ENCODE data around the gene STARD8.
"Not testable (repeated sequence)": the region's sequence is repeated elsewhere in the genome, so short reads cannot be mapped to it uniquely, and the experiment has no call there.

The STARD8 gene, protein sequence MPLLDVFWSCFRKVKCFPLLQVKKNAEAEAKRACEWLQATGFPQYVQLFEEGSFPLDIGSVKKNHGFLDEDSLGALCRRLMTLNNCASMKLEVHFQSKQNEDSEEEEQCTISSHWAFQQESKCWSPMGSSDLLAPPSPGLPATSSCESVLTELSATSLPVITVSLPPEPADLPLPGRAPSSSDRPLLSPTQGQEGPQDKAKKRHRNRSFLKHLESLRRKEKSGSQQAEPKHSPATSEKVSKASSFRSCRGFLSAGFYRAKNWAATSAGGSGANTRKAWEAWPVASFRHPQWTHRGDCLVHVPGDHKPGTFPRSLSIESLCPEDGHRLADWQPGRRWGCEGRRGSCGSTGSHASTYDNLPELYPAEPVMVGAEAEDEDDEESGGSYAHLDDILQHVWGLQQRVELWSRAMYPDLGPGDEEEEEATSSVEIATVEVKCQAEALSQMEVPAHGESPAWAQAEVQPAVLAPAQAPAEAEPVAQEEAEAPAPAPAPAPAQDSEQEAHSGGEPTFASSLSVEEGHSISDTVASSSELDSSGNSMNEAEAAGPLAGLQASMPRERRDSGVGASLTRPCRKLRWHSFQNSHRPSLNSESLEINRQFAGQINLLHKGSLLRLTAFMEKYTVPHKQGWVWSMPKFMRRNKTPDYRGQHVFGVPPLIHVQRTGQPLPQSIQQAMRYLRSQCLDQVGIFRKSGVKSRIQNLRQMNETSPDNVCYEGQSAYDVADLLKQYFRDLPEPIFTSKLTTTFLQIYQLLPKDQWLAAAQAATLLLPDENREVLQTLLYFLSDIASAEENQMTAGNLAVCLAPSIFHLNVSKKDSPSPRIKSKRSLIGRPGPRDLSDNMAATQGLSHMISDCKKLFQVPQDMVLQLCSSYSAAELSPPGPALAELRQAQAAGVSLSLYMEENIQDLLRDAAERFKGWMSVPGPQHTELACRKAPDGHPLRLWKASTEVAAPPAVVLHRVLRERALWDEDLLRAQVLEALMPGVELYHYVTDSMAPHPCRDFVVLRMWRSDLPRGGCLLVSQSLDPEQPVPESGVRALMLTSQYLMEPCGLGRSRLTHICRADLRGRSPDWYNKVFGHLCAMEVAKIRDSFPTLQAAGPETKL

DNA sequence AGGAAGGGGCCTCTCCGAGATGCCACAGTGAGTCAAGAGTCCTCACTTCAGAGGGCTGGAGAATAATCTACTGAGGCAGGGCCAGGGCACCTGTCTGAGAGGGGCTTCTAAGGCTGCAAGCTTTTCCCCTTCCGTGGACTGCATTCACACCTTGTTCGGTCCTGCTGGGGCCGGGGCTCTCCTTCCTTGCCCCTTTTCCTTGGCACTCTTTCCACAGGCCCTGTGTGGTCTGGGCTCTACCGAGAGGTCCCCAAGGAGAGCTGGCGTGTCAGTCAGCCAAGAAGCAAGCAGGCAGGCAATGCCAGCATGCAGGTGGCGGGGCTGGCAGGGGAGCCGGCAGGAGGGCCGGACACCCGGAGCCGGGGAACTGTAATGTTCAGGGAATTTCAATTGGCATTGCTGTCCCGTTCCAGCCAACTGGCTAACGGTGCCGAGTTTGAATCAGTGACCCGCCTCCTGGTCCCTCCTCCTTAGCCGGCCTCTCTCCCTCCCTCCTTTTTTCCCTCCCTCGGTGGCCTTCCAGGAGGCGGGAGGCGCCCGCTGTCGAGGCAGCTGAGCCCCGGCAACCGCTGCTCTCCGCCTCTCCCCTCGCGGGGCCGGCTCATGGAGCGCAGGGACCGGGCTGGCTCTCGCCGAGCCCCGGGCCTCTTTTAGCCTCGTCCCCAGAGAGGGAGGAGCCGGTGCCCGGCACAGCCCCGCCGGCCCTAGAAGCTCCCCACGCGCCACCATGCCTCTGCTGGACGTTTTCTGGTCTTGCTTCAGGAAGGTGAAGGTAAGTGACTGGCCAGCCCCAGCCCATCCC, at the start of gene STARD8:
Gene STARD8, plus strand, starts transcription at position 511 of the 802 bp plus-strand sequence. Its CDS starts 217 bp downstream, at position 728.
- DNase-seq (ENCODE audit: low read depth) = no peak

DNA sequence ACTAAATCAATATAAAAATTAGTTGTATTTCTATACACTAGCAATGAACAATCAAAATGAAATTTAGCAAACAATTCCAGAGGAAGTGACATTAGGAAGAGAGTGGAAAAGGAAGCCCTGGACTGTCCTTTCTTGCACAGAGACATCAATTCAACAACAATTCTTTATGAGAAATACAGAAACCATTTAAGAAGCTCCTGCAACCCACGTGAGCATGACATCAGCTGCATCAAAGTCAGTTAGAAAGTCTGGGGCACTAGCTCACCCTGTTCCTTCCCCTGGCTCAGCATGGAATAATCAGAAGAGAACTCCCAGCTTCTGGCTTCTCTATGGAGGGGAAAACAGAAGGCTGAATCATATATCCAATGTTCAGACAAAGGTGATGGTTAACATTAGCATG, 48.6 kb upstream of the STARD8 start:
- no peak for DNase-seq (ENCODE audit: low read depth)

DNA sequence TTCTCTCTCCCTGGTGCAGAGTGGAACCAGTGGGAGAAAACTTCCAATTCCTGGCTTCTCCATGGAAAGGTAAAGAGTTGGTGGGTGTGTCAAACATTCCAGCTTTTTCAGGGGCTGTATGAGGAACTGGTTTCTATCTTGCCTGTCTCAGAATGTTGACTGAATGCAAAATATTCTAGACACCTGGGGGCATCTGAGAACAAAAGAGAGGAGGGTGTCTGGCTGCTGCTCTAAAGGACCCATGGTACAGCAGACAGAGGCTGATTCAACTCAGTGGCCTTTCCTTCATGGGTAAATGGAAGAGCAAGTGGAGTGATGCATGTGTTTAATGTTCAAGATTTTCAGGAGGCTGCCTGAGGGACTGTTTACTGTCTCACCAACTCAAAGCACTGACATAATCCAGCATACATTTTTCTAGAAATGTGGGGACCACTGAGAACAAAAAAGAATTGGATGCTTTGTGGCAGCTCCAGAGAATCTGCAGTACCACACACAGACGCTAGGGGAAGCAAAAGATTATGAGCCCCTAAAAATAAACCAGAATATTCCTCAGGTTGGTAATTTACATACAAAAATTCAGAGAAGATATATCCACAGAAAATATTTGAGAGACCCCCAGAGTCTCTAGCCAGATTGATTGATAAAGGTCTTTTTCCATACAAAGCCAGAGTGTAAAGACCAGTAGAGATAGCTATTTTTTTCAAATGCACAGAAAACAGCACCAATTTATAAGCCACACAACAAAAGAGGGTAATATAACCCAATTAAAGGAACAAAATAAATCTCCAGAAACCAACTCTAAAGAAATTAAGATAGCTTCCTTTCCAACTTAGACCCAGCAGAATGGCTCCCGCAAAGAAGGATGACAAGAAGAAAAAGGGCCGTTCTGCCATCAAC, 48.0 kb upstream of the STARD8 start:
- DNase-seq (ENCODE audit: low read depth) = no peak

DNA sequence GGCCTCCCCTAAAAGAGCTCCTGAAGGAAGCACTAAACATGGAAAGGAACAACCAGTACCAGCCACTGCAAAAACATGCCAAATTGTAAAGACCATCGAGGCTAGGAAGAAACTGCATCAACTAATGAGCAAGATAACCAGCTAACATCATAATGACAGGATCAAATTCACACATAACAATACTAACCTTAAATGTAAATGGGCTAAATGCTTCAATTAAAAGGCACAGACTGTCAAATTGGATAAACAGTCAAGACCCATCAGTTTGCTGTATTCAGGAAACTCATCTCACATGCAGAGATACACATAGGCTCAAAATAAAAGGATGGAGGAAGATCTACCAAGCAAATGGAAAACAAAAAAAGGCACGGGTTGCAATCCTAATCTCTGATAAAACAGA, 43.2 kb upstream of the STARD8 start:
- DNase-seq (ENCODE audit: low read depth) = not testable (repeated sequence)

DNA sequence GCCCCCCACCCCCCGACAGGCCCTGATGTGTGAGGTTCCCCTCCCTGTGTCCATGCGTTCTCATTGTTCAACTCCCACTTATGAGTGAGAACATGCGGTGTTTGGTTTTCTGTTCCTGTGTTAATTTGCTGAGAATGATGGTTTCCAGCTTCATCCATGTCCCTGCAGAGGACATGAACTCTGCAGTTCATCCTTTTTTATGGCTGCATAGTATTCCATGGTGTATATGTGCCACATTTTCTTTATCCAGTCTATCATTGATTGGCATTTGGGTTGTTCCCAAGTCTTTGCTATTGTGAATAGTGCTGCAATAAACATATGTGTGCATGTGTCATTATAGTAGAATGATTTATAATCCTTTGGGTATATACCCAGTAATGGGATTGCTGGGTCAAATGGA, 32.7 kb upstream of the STARD8 start:
- DNase-seq (ENCODE audit: low read depth) = not testable (repeated sequence)

DNA sequence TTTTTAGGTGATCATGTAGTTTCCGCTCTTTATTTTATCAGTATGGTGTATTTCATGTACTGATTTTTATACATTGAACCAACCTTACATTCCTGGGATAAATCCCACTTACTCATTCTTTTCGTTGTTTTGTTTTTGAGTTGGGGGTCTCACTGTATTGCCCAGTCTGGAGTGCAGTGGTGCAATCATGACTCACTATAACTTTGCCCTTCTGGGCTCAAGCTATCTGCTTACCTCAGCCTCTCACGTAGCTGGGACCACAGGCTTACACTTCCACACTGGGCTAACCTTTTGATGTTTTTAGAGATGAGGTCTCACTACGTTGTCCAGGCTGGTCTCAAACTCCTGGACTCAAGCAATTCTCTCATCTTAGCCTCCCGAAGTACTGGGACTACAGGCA, 19.5 kb upstream of the STARD8 start:
- DNase-seq (ENCODE audit: low read depth) = no peak

DNA sequence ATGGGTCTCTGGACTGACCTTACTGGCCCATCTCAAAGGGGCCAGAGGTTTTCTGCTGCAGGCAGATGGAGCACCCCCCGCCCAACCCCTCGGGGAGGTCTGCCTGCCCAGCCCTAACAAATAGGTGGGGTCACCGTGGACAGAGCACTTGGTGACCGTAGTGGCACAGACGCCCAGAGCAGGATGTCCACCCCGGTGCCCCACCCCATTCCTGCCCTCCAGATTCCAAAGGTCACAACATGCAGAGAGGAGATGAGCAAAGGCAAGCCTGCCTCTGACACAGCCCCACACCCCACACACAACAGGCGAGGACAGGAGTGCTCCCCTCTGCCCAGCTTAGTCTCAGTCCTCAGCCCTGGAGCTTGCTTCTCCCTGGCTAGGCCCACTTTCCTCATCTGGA, 17.5 kb upstream of the STARD8 start:
- DNase-seq (ENCODE audit: low read depth) = not testable (repeated sequence)

DNA sequence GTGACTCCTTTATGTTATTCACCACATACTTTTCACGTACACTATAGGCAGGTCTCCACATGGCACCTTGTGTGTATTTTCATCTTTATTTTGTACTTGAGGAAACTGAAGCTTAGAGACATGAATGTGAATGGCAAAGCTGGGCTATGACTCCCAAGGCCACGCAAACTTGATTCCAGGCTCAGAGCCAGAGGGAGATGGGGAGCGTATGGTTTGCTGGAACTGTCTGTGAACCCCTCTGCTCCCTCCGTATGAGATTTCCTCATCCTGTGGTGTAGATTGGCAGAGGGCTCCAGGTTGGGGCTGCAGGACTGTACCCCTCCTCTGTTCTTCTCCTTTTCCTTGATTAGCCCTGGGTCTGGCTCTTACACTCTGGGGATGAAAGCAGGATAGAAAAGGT, 16.1 kb upstream of the STARD8 start:
- no peak for DNase-seq (ENCODE audit: low read depth)

DNA sequence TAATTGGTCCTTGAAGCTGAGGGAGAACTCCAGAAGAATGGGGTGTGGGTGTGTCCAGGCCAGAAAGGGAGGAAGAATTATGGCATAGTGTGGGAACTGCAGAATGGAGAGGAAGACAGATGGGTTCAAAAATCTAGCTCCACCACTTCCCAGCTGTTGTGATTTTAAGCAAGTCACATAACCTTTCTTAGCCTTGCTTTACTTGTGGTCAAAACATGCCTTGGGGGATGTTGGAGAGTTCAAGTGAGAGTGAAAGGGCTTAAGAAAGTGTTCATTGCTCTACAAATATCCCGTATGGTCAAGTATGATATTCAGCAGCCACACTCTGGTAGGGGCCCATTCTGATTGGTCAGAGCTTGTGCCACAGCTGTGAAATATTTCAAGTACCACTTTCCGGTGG, 15.0 kb upstream of the STARD8 start:
- DNase-seq (ENCODE audit: low read depth) = no peak

DNA sequence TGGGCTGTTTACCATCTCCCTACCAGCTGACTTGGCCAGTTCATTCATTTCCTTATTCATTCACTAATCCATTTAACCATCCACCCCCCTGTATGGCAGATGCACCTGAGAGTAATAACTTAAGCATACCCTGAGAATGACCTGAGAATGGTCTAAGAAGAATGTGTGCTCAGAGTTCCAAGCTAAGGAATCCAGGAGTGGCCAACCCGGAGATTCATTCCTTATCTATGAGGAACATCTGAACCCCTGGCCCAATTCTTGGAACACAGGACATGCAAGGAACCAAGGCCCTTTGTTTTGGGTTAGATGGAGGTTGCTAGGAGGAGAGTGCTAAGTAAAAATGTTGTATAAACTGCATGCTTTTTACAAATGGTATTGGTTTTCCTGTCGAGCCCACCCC, 13.5 kb upstream of the STARD8 start:
- no peak for DNase-seq (ENCODE audit: low read depth)

DNA sequence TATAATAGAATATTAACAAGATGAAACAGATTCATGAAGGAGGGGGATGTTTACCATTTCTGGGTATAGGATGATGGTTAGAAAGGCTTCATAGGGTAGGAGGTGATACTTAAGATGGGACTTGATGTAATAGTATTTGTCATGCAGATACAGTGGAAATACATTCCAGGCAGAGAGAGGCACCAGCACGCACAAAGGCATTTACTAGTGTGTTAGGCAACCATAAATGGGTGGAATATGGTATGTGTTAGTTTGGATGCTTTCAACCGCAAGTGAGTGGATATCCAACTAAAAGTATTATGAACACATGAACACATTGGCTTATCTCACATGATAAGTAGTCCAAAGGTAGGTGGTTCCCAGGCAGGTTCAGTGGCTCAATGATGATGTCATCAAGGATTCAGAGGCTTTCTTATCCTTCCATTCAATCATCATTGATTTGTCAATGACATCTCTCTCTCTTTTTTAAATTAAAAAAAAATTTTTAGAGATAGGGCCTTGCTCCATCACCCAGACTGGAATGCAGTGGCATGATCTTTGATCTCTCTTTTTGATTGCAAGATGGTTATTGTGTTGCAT, 12.7 kb upstream of the STARD8 start:
- no peak for DNase-seq (ENCODE audit: low read depth)

DNA sequence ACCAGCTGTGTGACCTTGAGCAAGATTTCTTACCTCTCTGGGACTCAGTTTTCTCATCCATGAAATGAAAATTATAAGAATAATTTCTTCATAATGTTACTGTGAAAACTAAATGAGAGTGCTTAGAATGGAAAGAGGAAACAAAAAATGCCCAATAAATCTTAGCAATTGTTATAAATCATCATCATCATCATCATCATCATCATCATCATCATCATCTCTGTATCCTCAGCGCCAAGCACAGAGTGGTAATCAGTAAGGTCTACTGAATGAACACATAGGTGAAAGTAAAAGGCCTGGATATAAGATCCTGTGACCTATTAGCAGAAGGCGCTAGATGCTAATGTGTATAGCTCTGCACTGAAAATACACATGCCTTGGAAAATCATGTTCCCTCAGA, 6.8 kb upstream of the STARD8 start:
- no peak for DNase-seq (ENCODE audit: low read depth)

DNA sequence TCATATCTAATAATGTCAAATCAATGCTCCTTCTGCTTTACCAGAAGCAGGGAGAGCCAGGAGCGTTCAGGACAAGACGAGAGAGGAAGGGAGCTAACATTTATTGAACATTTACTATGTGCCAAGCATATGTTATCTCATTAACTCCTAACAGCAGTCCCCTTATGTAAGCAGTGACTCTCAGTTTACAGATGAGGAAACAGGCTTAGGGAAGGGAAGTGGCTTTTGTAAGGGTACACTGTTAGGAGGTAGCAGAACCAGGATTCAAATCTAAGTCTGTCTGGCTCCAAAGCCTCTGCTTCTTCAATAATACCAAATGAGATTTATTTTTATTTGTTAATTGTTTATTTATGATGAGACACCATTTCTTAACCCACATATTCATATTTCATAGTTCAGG, 2.6 kb upstream of the STARD8 start:
- DNase-seq (ENCODE audit: low read depth) = no peak

DNA sequence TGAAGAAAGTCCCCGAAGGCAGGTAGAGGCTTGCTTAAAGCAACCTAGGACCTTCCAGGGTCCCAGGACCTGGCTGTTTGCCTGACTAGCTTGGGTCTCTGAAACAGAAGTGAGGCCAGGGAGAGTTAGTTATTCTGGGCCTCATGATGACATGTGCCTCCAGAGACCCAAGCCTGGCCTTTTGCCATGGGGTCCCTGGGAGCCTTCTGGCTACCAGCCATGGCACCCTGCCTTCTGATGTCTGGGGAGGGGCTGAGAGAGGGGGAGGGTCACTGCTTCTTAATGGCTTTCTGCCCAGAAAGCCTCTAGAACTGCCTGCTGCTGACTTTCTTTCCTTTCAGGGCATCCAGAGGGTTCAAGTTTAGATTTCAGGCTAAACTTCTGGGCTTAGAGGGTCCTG, 1.0 kb upstream of the STARD8 start:
- no peak for DNase-seq (ENCODE audit: low read depth)

DNA sequence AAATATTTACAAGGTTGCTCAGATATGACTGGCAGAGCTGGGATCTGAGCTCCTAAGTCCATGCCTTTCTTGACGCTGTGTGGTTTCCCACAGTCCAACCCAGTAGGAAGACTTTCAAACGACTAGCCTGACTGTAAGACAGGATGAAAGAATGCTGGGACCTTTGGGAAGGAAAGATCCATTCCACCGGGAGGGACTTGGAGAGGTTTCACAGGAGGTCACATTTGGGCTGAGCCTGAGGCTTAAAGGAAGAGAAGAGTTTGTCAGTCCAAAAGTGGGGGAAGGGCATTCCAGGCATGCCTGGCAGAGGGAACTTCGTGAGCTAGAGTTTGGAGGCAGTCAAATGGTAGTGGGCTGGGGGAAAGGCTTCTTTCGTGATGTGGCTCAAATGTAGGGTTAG, 1.5 kb downstream of the STARD8 start:
- DNase-seq (ENCODE audit: low read depth) = no peak

DNA sequence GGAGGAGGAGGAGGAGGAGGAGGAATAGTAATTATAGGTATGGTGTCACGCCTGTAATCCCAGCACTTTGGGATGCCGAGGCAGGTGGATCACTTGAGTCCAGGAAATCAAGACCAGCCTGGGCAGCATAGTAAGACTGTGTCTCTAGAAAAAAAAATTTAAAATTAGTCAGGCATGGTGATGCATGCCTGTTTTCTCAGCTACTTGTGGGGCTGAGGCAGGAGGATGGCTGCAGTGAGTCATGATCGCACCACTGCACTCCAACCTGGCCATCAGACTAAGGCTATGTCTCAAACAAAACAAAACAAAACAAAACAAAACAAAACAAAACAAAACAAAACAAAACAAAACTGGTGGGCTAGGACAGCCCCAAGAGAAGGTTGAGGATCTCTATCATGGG, 3.0 kb downstream of the STARD8 start:
- DNase-seq (ENCODE audit: low read depth) = no peak

DNA sequence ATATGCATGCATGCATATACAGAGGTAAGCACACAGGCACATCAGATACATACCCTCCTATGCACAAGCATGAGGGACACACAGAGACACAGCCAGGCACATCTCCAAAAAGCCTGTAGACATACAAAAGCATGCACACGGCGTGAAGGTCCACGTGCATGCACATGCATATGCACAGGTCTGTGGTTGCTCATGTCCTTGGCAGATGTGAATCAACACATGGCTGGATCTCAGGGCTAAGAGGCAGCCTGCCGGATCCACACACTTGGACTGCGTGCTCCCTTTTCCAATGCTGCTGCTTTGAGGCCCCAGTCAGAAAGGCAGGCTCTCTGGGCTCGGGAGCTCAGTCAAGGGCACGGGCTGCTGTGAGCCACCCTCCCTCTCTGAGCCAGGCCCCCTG, 3.6 kb downstream of the STARD8 start:
- no peak for DNase-seq (ENCODE audit: low read depth)

DNA sequence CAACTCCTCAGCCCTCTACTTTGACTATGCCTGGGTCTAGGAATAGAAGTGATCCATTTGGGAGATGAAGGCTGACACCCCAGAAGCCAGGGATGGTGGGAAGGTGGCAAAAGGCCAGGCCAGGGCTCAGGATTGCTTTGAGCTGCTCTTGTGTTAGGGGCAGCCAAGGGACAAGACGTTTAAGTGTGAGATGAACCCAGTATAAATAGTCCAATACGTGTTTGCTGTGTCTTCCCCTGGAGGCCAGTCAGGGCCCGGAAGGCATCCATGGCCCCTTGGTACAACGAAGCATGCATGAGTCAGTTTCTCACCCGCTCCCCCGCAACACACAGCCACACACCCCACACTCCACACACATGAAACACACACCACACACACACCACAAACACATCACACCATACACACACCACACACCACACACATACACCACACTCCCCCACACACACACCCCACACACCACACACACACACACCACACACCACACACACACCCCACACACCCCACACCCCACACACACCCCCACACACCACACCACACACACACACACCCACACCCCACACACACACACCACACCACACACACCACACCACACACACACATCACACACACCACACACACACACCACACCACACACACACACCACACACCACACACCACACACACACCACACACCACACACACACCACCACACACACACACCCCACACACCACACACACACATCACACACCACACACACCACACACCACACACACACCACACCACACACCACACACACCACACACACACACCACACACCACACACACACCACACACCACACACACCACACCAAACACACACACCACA, 5.1 kb downstream of the STARD8 start:
- no peak for DNase-seq (ENCODE audit: low read depth)

DNA sequence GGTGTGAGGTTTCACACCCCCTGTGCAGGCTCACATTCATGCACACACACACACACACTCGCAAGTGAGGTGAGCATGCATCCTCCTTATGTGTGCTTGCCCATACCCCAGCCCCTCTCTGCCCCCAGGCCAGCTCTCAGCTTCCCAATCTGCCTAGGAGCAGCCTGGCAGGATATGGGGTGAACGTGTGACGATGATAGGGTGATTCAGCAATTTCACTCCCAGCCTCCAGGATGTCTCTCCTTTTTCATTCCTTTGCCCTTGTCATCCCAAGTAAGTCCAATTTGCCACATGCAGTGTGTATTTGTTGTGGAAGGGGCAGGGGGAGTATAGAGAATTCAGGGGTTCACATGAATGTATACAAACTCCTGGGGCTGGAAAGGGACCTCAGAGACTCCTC, 7.2 kb downstream of the STARD8 start:
- no peak for DNase-seq (ENCODE audit: low read depth)

DNA sequence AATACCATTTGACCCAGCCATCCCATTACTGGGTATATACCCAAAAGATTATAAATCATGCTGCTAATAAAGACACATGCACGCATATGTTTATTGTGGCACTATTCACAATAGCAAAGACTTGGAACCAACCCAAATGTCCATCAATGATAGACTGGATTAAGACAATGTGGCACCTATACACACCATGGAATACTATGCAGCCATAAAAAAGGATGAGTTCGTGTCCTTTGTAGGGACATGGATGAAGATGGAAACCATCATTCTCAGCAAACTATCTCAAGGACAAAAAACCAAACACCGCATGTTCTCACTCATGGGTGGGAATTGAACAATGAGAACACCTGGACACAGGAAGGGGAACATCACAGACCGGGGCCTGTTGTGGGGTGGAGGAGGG, 9.0 kb downstream of the STARD8 start:
- not testable (repeated sequence) for DNase-seq (ENCODE audit: low read depth)
